GM19463 (cell line): ENCODE data around the gene SHOC2.

ENCODE experiments used
- ATAC-seq: cut with Tn5 transposase; IDR thresholded peaks from one replicate; pipeline ENCODE4 v1.9.1; 2021; ENCODE audit warnings: mild to moderate bottlenecking, moderate library complexity; ENCODE audit not compliant: unreplicated experiment

Gene SHOC2

GRCh38 chr10:111037858-111038257 is 118.5 kb downstream of the SHOC2 start:
- ATAC-seq = no peak

GRCh38 chr10:111039522-111039921 is 120.1 kb downstream of the SHOC2 start:
- no peak for ATAC-seq

GRCh38 chr10:111057006-111057405 is 137.6 kb downstream of the SHOC2 start:
- ATAC-seq = no peak
